Neural cell (in vitro differentiated cells): Measurements from ENCODE around the gene SHLD2.
"Not testable (repeated sequence)": the region's sequence is repeated elsewhere in the genome, so short reads cannot be mapped to it uniquely, and the experiment has no call there.

Source experiments
- CTCF ChIP-seq: fragments of 450-650 bp; IDR thresholded peaks from 2 replicates; pipeline ENCODE4 v1.5.1; 2014; ENCODE audit warnings: antibody characterized with exemption, mild to moderate bottlenecking, moderate library complexity; ENCODE audit not compliant: poor library complexity, severe bottlenecking
- MXI1 ChIP-seq: fragments of 450-650 bp; conservative IDR thresholded peaks from 2 replicates; pipeline ENCODE4 v1.6.1; 2014; ENCODE audit warnings: antibody characterized with exemption, mild to moderate bottlenecking; ENCODE audit not compliant: poor library complexity, severe bottlenecking
- TAF1 ChIP-seq: IDR thresholded peaks from 2 replicates; pipeline ENCODE4 v1.6.1; 2012; ENCODE audit warnings: low read depth

DNA sequence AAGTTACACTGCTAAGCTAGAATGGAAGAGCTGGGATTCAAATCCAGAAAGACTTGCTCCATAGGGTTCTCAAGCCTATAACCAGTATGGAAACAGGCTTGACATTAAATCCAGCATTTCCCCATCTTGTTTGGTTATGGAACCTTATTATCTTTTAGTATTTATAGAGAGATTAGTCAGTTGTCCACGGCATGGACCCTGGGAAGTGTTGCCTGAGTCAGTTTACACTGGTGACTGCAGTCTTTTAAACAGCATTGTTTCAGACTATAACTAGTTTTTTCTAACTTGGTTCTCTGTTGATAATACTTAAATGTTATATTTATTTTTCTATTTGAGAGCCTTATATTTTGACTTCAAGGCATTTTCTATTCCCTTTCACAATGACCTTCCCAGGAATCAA, 23.1 kb downstream of the SHLD2 start:
- TF ChIP-seq CTCF, TAF1, MXI1: not testable (repeated sequence)
